Esophagus muscularis mucosa (tissue), 4 donors: ENCODE measurements around the gene ULBP2. TPM values are rescaled to one million over a fixed set of nuclear protein-coding genes. Genes with fewer than 3 reads are reported as not detected.
"Not testable (repeated sequence)": the region's sequence is repeated elsewhere in the genome, so short reads cannot be mapped to it uniquely, and the experiment has no call there.

ENCODE experiments used
- DNase-seq: peaks from one replicate; pipeline ENCODE4 v3.0.0-alpha.2; 2017; ENCODE audit errors: extremely low spot score
- H3K27ac ChIP-seq, 4 donors: fragments of 200-600 bp; sonication (generic); replicated peaks in 1 of 4; 1 replicate in 3 of 4; 2 replicates in 1 of 4; pipeline ENCODE4 v1.5.1; 2016 to 2019; ENCODE audit warnings: mild to moderate bottlenecking in 1 of 4
- H3K27me3 ChIP-seq, 4 donors: fragments of 200-600 bp; sonication (generic); one replicate each; pipeline versions ENCODE4 v1.5.1 to v1.6.0; 2016 to 2019
- H3K36me3 ChIP-seq, 4 donors: fragments of 200-600 bp; sonication (generic); one replicate each; pipeline ENCODE4 v1.5.1; 2016 to 2019
- H3K4me1 ChIP-seq, 4 donors: fragments of 200-600 bp; sonication (generic); one replicate each; pipeline ENCODE4 v1.5.1; 2016 to 2019
- H3K4me3 ChIP-seq, 4 donors: fragments of 200-600 bp; sonication (generic); 1 replicate in 2 of 4; 2 replicates in 2 of 4; pipeline ENCODE4 v1.5.1; 2016 to 2019; ENCODE audit warnings: mild to moderate bottlenecking in 4 of 4, moderate library complexity in 1 of 4
- H3K9me3 ChIP-seq, 4 donors: fragments of 200-600 bp; sonication (generic); 1 replicate in 3 of 4; 2 replicates in 1 of 4; pipeline ENCODE4 v1.5.1; 2016 to 2019
- EP300 ChIP-seq: sonication (generic); formaldehyde crosslinking; IDR thresholded peaks from one replicate; pipeline ENCODE4 v1.6.1; 2017; ENCODE audit warnings: antibody characterized with exemption
- POLR2A ChIP-seq: fragments of 450-650 bp; IDR thresholded peaks from one replicate; pipeline ENCODE4 v1.6.1; 2017; ENCODE audit warnings: antibody characterized with exemption, moderate library complexity, mild to moderate bottlenecking, low read depth
- POLR2AphosphoS5 ChIP-seq, 2 donors: sonication (generic); formaldehyde crosslinking; IDR thresholded peaks; one replicate each; pipeline ENCODE4 v1.6.1; 2017; ENCODE audit warnings: antibody characterized with exemption in 2 of 2
- WGBS: methylation state at CpG from one replicate; pipeline ENCODE4 v1.1.5; 2018; 5-methylcytosine and 5-hydroxymethylcytosine counted together
- intact Hi-C: fragments of 100-400 bp; cut with DNase I; formaldehyde crosslinking; loops from one replicate; pipeline ENCODE4 v1.15.1; 2023
- total RNA-seq, 4 donors: library from RNA; depleted of rRNA; stranded (reverse); fragments of >200 nt; gene quantifications; one replicate each; pipeline versions ENCODE4 v1.1.0 to v1.2.1, GENCODE V29; 2016
- TF ChIP-seq, protein P1 (sequence below), 3 experiments: fragments of 200-600 bp in 2 of 3; fragments of 450-650 bp in 1 of 3; sonication (generic) in 2 of 3; IDR thresholded peaks; one replicate each; pipeline ENCODE4 v1.5.1; 2017 to 2019; ENCODE audit warnings: antibody characterized with exemption in 3 of 3, mild to moderate bottlenecking in 2 of 3, moderate library complexity in 1 of 3

ULBP2 gene
- total RNA-seq, 4 donors from 2014 or later = 0.39 TPM; not detected in 3

DNA sequence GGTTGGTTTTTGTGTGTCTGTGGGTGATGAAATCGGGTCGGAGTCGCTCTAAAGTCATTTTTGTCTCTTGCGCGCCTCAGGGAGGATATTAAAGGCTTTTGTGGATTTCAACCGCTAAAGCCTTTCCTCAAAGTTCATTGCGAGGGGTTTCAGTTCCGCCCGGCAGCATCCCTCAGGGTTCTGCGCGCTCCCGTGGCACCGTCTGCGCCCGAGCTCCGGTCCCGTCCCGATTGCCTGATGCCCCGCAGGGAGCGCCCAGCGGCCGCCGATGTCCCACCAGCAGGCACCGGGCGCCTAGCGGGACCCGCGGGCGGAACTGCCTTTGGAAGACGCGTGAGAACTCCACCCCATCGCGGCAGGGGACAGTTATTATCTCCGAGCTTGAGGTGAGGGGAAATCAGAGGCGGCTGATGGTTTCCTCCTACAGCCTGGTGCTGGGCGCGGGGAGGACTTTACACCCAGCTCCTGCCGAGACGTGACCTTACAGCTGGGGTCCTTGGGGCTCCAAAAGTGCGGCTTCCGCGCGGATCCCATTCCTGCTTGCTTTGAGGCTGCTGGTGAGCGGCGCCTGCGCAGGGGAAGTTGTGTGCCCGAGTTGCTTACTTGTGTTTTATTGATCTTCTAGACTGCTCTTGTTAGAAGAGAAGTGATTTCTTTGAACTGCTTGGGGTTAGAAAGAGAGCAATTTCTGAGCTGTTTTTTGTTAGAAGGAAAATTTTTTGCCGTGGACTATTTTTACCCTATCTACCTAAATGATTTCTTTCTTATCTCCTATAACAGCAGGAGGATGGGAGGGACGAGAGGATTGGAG, 49.1 kb downstream of the ULBP2 start:
- no peak overlapping the region for H3K27ac ChIP-seq
- H3K4me3 ChIP-seq = peak overlapping the region; percentile 25 to 49 (median 32)
- H3K4me1 ChIP-seq = peaks cover 18 to 22% (median 18%) of the 10 kb centered on the region in 4 donors
- DNase-seq = no peak
- TF ChIP-seq POLR2AphosphoS5 (IDR thresholded peaks at IDR 0.05) (no peak), EP300 (no peak), POLR2A (no peak)
- TF ChIP-seq, protein P1, sequence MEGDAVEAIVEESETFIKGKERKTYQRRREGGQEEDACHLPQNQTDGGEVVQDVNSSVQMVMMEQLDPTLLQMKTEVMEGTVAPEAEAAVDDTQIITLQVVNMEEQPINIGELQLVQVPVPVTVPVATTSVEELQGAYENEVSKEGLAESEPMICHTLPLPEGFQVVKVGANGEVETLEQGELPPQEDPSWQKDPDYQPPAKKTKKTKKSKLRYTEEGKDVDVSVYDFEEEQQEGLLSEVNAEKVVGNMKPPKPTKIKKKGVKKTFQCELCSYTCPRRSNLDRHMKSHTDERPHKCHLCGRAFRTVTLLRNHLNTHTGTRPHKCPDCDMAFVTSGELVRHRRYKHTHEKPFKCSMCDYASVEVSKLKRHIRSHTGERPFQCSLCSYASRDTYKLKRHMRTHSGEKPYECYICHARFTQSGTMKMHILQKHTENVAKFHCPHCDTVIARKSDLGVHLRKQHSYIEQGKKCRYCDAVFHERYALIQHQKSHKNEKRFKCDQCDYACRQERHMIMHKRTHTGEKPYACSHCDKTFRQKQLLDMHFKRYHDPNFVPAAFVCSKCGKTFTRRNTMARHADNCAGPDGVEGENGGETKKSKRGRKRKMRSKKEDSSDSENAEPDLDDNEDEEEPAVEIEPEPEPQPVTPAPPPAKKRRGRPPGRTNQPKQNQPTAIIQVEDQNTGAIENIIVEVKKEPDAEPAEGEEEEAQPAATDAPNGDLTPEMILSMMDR (IDR thresholded peaks at IDR 0.05) = no peak
- no peaks in the 10 kb centered on the region for H3K36me3 ChIP-seq
- H3K9me3 ChIP-seq = peaks cover 0 to 25% (median 20%) of the 10 kb centered on the region in 4 donors
- 1% methylated on average over 18 of the region's 49 CpGs for whole genome bisulfite sequencing
- intact Hi-C loops = no loop called here
- H3K27me3 ChIP-seq = peaks cover 0 to 100% (median 65%) of the 10 kb centered on the region in 4 donors

DNA sequence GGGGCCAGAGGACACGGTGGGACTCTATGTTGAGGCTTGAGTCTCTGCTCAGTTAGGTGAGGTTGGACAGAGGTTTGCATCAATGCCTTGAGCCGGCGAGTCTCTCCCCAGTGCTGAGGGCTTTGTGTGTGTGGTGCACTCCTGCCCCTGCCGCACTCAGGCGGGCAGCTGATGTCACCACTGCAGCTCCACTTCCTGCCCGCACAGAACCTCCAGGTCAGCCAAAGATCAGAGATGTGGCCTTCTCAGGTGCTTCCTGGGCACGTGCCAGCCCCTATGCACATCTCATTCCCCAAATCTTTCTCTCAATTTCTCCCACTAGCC, 49.6 kb downstream of the ULBP2 start:
- Histone ChIP-seq H3K27me3 (peaks cover 0 to 100% (median 64%) of the 10 kb centered on the region in 4 donors), H3K9me3 (peaks cover 0 to 25% (median 20%) of the 10 kb centered on the region in 4 donors), H3K4me1 (peaks cover 18 to 22% (median 18%) of the 10 kb centered on the region in 4 donors)
- intact Hi-C loops, H3K4me3 ChIP-seq, H3K27ac ChIP-seq, H3K36me3 ChIP-seq, DNase-seq: not testable (repeated sequence)
- whole genome bisulfite sequencing = 7% methylated on average over 4 of the region's 7 CpGs

DNA sequence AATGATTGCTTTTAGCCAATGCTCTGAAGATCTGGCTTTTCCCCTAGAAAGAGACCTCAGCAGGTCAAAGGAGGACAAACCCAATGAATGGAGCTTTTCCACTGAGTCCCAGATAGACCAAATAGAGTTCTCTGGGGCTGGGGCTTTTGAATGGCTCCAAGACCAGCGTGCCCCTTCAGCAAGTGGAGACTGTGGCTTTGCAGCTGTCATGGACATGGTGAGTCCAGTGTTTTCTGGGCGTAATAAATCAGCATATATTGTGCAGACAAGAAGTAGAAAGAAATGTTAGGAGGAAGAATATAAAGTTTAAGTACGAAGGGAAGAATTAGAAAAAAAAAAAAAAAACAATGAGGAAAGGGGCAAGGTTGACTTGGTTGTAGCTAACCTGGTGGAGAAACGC, 50.0 kb downstream of the ULBP2 start:
- Histone ChIP-seq H3K36me3 (no peaks in the 10 kb centered on the region), H3K27me3 (peaks cover 0 to 100% (median 63%) of the 10 kb centered on the region in 4 donors), H3K27ac (no peak overlapping the region), H3K9me3 (peaks cover 0 to 25% (median 20%) of the 10 kb centered on the region in 4 donors), H3K4me1 (peaks cover 18 to 22% (median 18%) of the 10 kb centered on the region in 4 donors), H3K4me3 (no peak overlapping the region)
- WGBS = 42% methylated on average over 4 of the region's 4 CpGs
- no peak for DNase-seq
- intact Hi-C loops = no loop called here
- TF ChIP-seq POLR2AphosphoS5 (IDR thresholded peaks at IDR 0.05) (no peak), EP300 (no peak), POLR2A (no peak)
- TF ChIP-seq, protein P1 (IDR thresholded peaks at IDR 0.05) = no peak

DNA sequence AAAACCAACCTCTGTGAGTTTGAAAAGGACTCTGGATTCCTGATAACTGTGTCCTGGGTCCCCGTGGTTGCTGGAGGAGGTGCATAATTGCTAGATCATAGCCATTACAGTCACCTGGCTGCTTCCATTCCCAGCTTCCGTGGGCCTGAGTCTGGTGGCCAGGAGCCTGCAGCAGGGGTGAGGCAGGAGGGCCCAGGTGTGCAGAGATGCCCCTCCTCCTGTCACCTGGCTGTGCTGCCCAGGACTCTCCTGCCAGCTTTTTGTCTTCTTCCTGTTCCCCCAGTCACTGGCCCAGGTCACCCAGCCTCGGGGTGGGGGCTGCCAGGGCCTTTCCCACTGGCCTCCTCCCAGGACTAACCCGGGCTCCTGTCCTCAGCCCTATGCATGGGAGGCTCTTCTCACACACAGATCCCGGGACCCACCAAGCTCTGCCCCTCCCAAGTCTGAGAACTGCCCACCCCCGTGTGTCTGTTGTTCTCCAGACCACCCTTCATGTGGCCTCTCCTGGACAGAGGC, 53.5 kb downstream of the ULBP2 start:
- no peak overlapping the region for H3K27ac ChIP-seq
- no peaks in the 10 kb centered on the region for H3K36me3 ChIP-seq
- intact Hi-C loops = no loop called here
- no peaks in the 10 kb centered on the region for H3K9me3 ChIP-seq
- peaks cover 12% of the 10 kb centered on the region in 4 donors for H3K4me1 ChIP-seq
- peaks cover 0 to 100% (median 35%) of the 10 kb centered on the region in 4 donors for H3K27me3 ChIP-seq
- no peak for TF ChIP-seq POLR2A
- TF ChIP-seq POLR2AphosphoS5 (IDR thresholded peaks at IDR 0.05) = no peak
- TF ChIP-seq EP300 = no peak
- TF ChIP-seq, protein P1 (IDR thresholded peaks at IDR 0.05) = no peak
- no peak overlapping the region for H3K4me3 ChIP-seq
- peak; percentile 45 for DNase-seq
- 75% methylated on average over 6 of the region's 6 CpGs for WGBS

DNA sequence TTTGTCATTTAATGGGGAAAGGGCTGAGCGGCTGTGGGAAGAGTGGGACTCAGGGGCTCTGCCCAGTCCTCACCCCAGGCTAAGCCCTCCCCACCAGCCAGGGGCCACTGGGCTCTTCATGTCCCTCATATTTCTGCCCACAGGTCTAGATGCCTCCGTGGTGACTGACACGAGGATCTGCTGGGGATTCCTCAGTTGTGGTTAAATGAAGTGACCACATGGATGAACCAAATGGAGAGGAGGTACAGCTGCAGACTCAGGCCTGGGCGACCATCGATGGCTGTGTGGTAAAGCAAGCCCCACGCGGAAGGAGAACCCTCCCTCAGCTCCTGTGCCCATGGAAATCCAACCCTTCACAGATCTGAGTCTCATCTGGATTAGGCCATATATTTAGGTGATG, 54.2 kb downstream of the ULBP2 start:
- no peak for TF ChIP-seq POLR2AphosphoS5 (IDR thresholded peaks at IDR 0.05)
- TF ChIP-seq EP300 = no peak
- TF ChIP-seq POLR2A = no peak
- TF ChIP-seq, protein P1 (IDR thresholded peaks at IDR 0.05) = no peak
- H3K4me3 ChIP-seq = no peak overlapping the region
- H3K27me3 ChIP-seq = peaks cover 0 to 100% (median 28%) of the 10 kb centered on the region in 4 donors
- DNase-seq = peak; percentile 34
- intact Hi-C loops = no loop called here
- 95% methylated on average over 7 of the region's 7 CpGs for WGBS
- H3K27ac ChIP-seq = no peak overlapping the region
- H3K36me3 ChIP-seq = no peaks in the 10 kb centered on the region
- H3K4me1 ChIP-seq = peaks cover 5% of the 10 kb centered on the region in 4 donors
- no peaks in the 10 kb centered on the region for H3K9me3 ChIP-seq
